ACC112 (cell line): Measurements from ENCODE around the gene BSN.

Experiments used
- H2AFZ ChIP-seq: fragments of 200-600 bp; sonication (generic); one replicate; pipeline ENCODE4 v1.6.0; 2017; ENCODE audit warnings: antibody characterized with exemption, low read length; ENCODE audit not compliant: unreplicated experiment
- H3K27ac ChIP-seq: fragments of 200-600 bp; sonication (generic); 2 replicates; pipeline ENCODE4 v1.5.1; 2014; ENCODE audit warnings: low read depth, mild to moderate bottlenecking, antibody characterized with exemption, low read length, moderate library complexity
- H3K27me3 ChIP-seq: fragments of 200-600 bp; sonication (generic); 2 replicates; pipeline ENCODE4 v1.6.1; 2014; ENCODE audit warnings: mild to moderate bottlenecking, antibody characterized with exemption, low read length, moderate library complexity, mixed read lengths; ENCODE audit not compliant: insufficient read depth
- H3K36me3 ChIP-seq: fragments of 200-600 bp; sonication (generic); 2 replicates; pipeline ENCODE4 v1.6.1; 2016; ENCODE audit warnings: mild to moderate bottlenecking, antibody characterized with exemption, low read length, moderate library complexity, mixed read lengths; ENCODE audit not compliant: insufficient read depth
- H3K4me1 ChIP-seq: fragments of 200-600 bp; sonication (generic); one replicate; pipeline ENCODE4 v1.6.1; 2016; ENCODE audit warnings: low read length, mixed read lengths; ENCODE audit not compliant: insufficient read depth, unreplicated experiment, control insufficient read depth
- H3K4me3 ChIP-seq: fragments of 200-600 bp; sonication (generic); 2 replicates; pipeline ENCODE4 v1.5.1; 2014; ENCODE audit warnings: mild to moderate bottlenecking, low read depth, low read length
- H3K79me2 ChIP-seq: fragments of 200-600 bp; sonication (generic); one replicate; pipeline ENCODE4 v1.6.0; 2016; ENCODE audit warnings: low read length; ENCODE audit not compliant: control insufficient read depth, unreplicated experiment, insufficient read depth

The BSN gene

DNA sequence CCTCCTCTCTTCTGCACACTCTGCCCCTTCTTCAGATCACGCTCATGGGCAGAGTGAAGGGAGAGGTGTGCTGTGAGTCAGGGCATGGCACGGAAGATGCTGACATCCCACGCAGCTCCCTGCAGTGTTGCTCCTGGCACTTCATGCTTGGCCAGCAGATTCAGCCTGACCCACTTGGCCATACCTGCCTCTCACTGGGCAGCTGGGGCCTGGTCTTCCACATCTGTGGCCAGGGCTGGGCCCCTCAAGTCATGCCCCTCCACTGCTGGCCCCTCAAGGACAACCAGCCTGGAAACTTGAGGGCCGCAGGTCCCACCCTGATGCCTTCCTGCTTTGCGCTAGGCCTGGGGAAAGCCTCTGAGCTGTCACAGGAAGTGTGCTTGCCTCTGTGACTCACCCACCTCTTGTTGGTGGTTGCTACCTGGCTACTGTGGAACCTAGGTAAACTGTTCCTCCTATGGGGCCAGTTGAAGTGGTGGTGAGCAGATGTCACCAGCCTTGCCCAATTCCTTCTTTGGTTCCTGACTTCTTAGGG, 48.7 kb downstream of the BSN start:
- Histone ChIP-seq H3K27me3 (no peaks in the 10 kb centered on the region), H3K79me2 (no peaks in the 10 kb centered on the region), H3K4me1 (no peaks in the 10 kb centered on the region), H2AFZ (no peak overlapping the region), H3K4me3 (no peak overlapping the region), H3K36me3 (no peaks in the 10 kb centered on the region), H3K27ac (no peak overlapping the region)

DNA sequence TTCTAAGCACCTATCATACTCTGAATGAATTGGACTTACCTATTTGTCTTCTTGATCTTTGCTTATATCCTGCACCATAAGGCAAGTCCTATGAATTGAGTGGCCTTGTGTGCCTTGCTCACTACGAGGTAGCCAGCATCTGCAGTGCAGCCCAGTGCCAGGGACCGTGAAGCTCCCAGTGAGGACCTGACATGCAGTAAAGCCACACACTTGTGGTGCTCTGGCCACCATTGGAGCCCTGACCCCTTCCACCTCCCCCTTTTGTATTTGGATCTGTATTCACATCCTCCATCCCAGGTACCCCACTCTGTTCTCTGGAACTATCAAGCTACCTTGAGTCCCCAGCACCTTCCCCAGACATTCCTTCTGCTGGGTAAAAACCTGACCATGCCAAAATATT, 52.1 kb downstream of the BSN start:
- Histone ChIP-seq H3K79me2 (no peaks in the 10 kb centered on the region), H3K4me1 (no peaks in the 10 kb centered on the region), H3K36me3 (no peaks in the 10 kb centered on the region), H3K4me3 (no peak overlapping the region), H2AFZ (no peak overlapping the region), H3K27me3 (no peaks in the 10 kb centered on the region), H3K27ac (no peak overlapping the region)

DNA sequence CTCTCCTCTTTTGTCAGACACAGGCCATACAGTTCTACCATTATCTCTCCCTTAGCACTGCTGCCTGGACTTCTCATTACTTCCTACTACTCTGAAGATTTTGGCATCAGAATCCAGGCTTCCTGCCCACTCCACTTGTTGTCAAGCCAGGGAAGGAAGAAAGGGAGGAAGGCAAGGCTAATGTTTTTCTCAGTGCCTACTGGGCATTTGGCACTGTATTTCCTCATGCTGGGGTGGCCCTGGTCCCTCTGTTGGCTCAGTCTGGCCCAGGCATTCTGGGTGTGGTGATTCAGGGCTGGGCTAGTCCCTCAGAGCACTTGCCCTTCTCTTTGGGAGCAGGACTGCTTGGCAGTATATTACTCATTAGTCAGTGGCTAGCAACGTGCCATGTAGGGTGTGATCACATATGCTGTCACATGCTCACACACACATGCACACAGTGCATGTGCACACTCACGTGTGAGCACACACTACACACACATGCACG, 52.9 kb downstream of the BSN start:
- no peak overlapping the region for H2AFZ ChIP-seq
- no peak overlapping the region for H3K27ac ChIP-seq
- H3K36me3 ChIP-seq: no peaks in the 10 kb centered on the region

DNA sequence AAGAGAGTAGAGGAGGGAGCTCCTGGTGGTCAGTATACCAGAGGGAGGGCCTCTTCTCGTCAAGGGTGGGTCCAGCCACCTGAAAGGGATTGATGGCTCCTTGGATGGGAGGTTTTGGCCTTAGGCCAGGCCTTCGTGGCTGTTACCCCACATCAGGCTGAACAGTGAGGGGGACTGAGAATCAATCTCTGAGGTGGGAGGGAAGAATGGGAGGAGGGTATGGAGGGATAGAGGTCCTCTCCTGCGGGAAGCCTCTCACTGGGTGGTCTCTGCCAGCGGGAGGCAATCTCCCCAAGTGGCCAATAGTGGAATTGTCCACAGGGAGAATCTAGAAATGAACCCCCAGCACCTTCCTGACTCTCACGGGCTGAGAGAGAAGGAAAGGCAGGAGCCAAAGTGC, 53.5 kb downstream of the BSN start:
- Histone ChIP-seq H3K27ac (no peak overlapping the region), H3K27me3 (no peaks in the 10 kb centered on the region), H3K36me3 (no peaks in the 10 kb centered on the region), H3K79me2 (no peaks in the 10 kb centered on the region), H3K4me3 (no peak overlapping the region), H2AFZ (no peak overlapping the region), H3K4me1 (no peaks in the 10 kb centered on the region)

More for the DNA sequence above, 52.9 kb downstream of the BSN start:
- Histone ChIP-seq H3K27me3 (no peaks in the 10 kb centered on the region), H3K4me1 (no peaks in the 10 kb centered on the region), H3K79me2 (no peaks in the 10 kb centered on the region), H3K4me3 (no peak overlapping the region)

DNA sequence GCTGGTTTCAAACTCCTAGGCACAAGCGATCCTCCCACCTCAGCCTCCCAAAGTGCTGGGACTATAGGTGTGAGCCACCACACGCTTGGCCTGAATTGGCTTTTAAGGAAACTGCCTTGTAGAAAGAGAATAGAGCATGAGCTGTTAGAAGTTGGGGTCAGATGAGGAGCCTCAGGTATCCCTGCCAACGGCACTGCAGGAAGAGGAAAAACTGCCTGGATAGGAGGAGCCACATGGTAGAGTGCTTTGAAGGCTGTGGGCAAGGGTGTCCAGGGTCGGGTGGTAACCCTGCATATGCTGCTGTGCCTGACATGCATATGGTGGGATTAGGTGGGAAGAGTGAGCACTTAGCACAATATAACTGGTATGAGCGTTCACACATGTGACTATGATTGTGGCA, 55.0 kb downstream of the BSN start:
- no peak overlapping the region for H3K27ac ChIP-seq
- no peaks in the 10 kb centered on the region for H3K27me3 ChIP-seq
- H3K4me3 ChIP-seq: no peak overlapping the region
- no peak overlapping the region for H2AFZ ChIP-seq
- no peaks in the 10 kb centered on the region for H3K4me1 ChIP-seq
- H3K79me2 ChIP-seq: no peaks in the 10 kb centered on the region
- no peaks in the 10 kb centered on the region for H3K36me3 ChIP-seq

DNA sequence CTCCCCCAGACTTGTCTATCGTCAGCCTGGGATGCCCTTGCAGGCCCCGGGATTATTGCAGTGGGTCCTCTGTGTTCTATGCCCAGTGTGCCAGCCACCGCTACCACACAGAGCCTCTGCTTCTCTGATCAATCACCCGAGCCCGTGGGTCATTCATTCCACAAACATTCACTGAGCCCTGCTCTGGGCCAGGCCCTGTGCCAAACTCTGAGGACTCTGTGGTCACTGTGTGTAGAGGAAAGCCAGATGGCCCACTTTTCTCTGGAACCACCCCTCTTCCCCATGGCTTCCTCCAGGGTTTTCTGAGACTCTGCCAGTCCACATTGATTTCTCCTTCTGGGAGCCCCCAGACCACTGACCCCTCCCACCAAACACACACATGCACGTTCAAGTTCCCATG, 55.5 kb downstream of the BSN start:
- no peaks in the 10 kb centered on the region for H3K36me3 ChIP-seq
- no peaks in the 10 kb centered on the region for H3K79me2 ChIP-seq
- no peaks in the 10 kb centered on the region for H3K4me1 ChIP-seq
- H3K27me3 ChIP-seq: no peaks in the 10 kb centered on the region; the same call in 1 of the 2 replicates
- no peak overlapping the region for H2AFZ ChIP-seq
- H3K27ac ChIP-seq: no peak overlapping the region
- no peak overlapping the region for H3K4me3 ChIP-seq

DNA sequence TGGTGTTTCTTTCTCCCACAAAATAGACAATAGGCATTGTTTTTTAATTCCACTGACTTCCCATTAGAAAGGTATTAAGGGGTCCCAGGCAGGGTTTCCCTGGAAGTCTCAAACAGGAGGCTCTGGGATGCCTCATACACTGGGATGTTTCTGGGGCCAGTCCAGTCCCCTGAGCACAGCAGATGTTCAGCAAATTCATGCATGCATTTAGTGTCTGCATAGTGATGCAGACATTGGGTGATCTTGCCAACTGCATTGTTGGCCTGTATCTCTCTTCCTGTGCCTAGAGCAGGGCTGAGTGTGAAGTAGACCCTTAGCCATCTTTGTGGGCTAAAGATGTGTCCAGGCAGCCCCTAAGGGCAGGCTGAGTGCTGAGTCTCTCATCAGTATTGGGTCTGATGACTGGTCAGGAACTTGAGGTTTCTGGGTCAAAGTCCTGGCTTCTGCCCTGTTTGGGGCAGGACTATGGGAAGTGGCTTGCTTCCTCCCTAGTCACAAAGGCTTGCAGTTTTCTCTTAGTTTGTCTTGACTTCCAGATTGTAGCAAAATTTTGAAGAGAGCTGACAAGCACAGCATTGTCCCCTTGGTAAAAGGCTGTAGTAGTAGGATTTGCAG, 56.5 kb downstream of the BSN start:
- no peak overlapping the region for H3K4me3 ChIP-seq
- H3K36me3 ChIP-seq: no peaks in the 10 kb centered on the region
- no peaks in the 10 kb centered on the region for H3K79me2 ChIP-seq
- H2AFZ ChIP-seq: no peak overlapping the region
- no peak overlapping the region for H3K27ac ChIP-seq
- H3K27me3 ChIP-seq: no peaks in the 10 kb centered on the region; the same call in 1 of the 2 replicates
- H3K4me1 ChIP-seq: no peaks in the 10 kb centered on the region

DNA sequence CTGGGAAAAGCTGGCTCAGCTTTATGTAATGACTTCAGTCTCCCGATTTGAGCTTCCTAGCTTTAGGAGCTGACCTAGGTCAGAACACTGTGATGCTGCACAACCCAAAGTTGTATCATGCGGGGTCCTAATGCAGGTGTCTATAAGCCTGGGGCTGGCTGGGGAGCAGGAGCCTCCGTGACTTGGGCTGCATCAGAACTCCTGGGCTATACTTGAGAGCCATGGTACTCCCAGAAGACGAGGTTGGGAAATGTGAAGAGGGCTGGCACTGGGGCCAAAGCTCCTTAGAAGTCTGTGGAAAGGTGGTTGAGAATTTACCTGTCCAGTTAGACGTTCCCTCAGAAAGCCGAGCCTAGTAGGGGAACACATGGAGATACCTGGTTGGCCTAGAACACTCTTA, 57.0 kb downstream of the BSN start:
- Histone ChIP-seq H3K79me2 (no peaks in the 10 kb centered on the region), H2AFZ (no peak overlapping the region), H3K4me1 (no peaks in the 10 kb centered on the region), H3K27ac (no peak overlapping the region), H3K27me3 (no peaks in the 10 kb centered on the region; the same call in 1 of the 2 replicates), H3K4me3 (no peak overlapping the region), H3K36me3 (no peaks in the 10 kb centered on the region)

DNA sequence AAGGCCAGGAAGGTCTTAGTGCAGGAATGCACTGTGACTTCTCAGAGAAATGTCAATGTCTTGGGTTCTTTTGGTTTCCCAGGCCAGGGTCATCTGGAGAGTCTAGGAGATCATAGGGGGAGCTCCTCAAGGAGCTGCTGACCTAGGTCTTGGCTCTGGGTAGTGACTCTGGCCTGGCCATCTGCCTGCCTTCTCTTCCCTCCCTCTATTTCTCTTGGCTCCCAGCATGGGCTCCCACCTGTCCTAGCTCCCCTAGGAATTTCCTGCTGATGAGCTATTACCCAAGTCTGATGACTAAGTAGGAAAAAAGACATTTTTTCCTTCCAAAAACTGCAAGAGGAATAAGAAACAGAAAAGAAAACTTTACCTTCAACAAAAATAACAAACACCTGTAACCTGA, 57.4 kb downstream of the BSN start:
- H3K4me1 ChIP-seq: no peaks in the 10 kb centered on the region
- H2AFZ ChIP-seq: no peak overlapping the region
- no peak overlapping the region for H3K27ac ChIP-seq
- H3K27me3 ChIP-seq: no peaks in the 10 kb centered on the region; the same call in 1 of the 2 replicates
- no peak overlapping the region for H3K4me3 ChIP-seq
- no peaks in the 10 kb centered on the region for H3K79me2 ChIP-seq
- H3K36me3 ChIP-seq: no peaks in the 10 kb centered on the region

DNA sequence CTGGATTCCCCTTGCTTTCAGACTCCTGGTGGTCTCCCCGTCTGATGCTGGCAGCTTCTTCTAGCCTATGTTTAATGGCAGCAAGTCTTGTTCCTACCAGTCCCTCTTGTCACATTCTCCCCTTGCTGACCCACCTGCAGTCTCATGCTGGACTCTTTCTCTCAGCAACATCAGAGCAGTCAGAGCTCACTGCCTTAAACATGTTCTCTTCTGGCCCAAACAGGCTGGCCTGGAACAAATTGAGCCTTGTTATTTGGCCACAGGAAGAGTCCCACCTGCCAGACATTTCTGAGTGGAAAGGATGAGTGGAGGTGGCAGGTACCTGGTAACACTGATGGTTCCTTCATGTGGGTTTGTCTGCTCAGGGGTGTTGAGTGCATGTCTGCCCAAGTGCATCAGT, 60.7 kb downstream of the BSN start:
- Histone ChIP-seq H3K4me1 (no peaks in the 10 kb centered on the region), H3K4me3 (no peak overlapping the region), H3K27ac (no peak overlapping the region), H3K36me3 (no peaks in the 10 kb centered on the region), H3K79me2 (no peaks in the 10 kb centered on the region), H2AFZ (no peak overlapping the region), H3K27me3 (peaks cover 6% of the 10 kb centered on the region; the same call in 1 of the 2 replicates)

DNA sequence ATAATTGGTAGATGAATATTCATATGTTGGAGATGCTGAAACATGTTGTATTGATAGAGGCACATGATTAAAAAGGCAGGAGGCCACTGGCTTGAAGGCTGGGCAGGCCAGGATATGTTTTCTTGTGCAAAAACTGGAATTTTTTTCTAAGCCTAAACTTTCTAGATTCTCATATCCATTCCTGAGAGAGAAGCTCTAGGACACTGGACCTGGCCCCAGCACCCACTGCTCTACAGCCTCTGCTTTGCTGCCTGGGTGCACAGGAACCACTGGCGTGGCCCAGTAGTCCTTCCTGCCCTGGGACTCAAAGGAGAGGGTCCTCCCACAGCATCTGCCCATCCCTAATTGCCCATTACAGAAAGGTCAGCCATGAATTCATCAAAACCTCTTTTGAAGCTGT, 61.8 kb downstream of the BSN start:
- Histone ChIP-seq H3K4me3 (no peak overlapping the region), H3K27me3 (peaks cover 10% of the 10 kb centered on the region; the same call in 1 of the 2 replicates), H3K79me2 (no peaks in the 10 kb centered on the region), H3K27ac (no peak overlapping the region), H3K4me1 (no peaks in the 10 kb centered on the region), H3K36me3 (no peaks in the 10 kb centered on the region), H2AFZ (no peak overlapping the region)
